ENCODE measurements around the gene ASB8. TPM values are rescaled to one million over a fixed set of nuclear protein-coding genes. Genes with fewer than 3 reads are reported as not detected.
A peak's percentile ranks its signal among the peaks of the same experiment; 100 is the strongest.

ASB8 gene
- total and polyA plus RNA-seq, 12 donors, result 24.9 to 103 (median 83.7) TPM

DNA sequence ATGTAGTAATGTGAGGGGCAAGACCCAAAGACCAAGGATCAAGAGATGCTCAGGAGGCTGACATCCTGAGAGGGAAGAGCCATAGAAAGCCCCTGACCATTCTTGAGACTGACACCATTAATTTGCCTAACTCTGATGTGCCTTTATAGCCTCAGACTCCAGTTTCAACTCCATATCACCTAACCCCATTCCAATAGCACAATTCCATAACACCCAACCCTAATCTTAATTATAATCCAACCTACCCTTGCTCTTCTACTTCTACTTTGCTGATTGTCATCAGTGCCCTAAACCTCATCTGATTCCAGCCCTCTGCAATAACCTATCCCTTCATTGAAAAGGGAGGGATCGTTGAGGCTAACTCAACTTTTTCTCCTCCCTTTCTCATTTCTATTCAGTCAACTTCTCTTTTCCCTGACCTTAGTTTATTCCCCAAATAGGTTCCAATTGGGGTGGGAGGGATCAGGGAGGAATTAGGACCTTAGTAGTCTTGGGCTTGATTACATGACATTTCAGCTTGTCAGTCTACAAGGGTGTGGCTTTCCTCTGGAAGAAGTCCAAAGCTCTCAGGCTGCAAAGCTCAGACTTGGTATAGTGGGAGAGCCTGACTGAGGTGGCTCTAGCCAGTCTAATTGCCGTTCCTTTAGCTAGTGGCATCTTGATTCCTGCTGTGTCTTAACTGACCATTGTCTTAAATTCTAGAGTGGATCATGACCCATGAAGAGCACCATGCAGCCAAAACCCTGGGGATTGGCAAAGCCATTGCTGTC, 35.1 kb downstream of the ASB8 start:
- no peaks in the 10 kb centered on the region for H3K9me3 ChIP-seq
- intact Hi-C loops (cut with DNase I), result loop anchor here in 2 of 10 donors (5.0 kb wide), 1 partner anchor 35 kb away; the partner anchor contains the start of gene ASB8 (in 2 of the 2)
- ATAC-seq (peak in 4 of 8 donors; percentile 34 to 48 (median 41)), DNase-seq (peak in 1 of 2 donors; percentile 34)
- peaks cover 0 to 58% (median 18%) of the 10 kb centered on the region in 9 donors for H3K4me1 ChIP-seq
- no peaks in the 10 kb centered on the region for H3K27me3 ChIP-seq
- H3K27ac ChIP-seq, result peak overlapping the region in 9 of 10 donors; percentile 4 to 86 (median 79)
- TF ChIP-seq, protein P1, sequence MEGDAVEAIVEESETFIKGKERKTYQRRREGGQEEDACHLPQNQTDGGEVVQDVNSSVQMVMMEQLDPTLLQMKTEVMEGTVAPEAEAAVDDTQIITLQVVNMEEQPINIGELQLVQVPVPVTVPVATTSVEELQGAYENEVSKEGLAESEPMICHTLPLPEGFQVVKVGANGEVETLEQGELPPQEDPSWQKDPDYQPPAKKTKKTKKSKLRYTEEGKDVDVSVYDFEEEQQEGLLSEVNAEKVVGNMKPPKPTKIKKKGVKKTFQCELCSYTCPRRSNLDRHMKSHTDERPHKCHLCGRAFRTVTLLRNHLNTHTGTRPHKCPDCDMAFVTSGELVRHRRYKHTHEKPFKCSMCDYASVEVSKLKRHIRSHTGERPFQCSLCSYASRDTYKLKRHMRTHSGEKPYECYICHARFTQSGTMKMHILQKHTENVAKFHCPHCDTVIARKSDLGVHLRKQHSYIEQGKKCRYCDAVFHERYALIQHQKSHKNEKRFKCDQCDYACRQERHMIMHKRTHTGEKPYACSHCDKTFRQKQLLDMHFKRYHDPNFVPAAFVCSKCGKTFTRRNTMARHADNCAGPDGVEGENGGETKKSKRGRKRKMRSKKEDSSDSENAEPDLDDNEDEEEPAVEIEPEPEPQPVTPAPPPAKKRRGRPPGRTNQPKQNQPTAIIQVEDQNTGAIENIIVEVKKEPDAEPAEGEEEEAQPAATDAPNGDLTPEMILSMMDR (IDR thresholded peaks at IDR 0.05), result no peak
- 46 to 65% methylated on average over 2 of the region's 2 CpGs for WGBS, 2 donors
- H3K36me3 ChIP-seq, result peaks cover 0 to 49% (median 9%) of the 10 kb centered on the region in 9 donors
- peak overlapping the region in 9 of 10 donors; percentile 3 to 77 (median 43) for H3K4me3 ChIP-seq

DNA sequence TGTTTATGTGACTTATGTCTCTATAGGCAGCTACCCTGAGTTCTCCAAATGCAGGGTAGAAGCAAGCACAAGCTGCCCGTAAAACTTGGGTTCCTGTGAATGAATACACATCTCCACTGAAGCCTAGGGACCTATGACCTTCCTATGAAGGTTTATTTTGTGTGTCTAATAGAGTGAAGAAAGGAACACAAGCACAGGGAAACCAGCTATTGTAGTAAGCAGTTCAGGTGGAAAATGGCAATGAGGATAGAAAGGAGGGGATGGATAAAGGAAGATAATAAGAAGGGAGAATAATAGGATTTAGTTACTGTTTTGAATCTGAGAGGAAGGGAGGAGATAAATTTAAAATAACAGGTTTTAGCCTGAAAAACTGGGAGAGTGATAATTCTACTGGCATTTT, 35.8 kb downstream of the ASB8 start:
- peak overlapping the region in 7 of 10 donors; percentile 15 to 83 (median 72) for H3K4me3 ChIP-seq
- H3K27ac ChIP-seq, result peak overlapping the region in 6 of 10 donors; percentile 79 to 88 (median 85)
- peaks cover 0 to 51% (median 13%) of the 10 kb centered on the region in 9 donors for H3K4me1 ChIP-seq
- H3K9me3 ChIP-seq, result no peaks in the 10 kb centered on the region
- DNase-seq (no peak), ATAC-seq (no peak)
- TF ChIP-seq, protein P1 (IDR thresholded peaks at IDR 0.05), result no peak
- no peaks in the 10 kb centered on the region for H3K27me3 ChIP-seq
- intact Hi-C loops (cut with DNase I), result loop anchor here in 2 of 10 donors (5.0 kb wide), 1 partner anchor 36 kb away; the partner anchor contains the start of gene ASB8 (in 2 of the 2)
- 59 to 69% methylated on average over 1 of the region's 1 CpG for WGBS, 2 donors
- H3K36me3 ChIP-seq, result peaks cover 0 to 42% (median 9%) of the 10 kb centered on the region in 9 donors

DNA sequence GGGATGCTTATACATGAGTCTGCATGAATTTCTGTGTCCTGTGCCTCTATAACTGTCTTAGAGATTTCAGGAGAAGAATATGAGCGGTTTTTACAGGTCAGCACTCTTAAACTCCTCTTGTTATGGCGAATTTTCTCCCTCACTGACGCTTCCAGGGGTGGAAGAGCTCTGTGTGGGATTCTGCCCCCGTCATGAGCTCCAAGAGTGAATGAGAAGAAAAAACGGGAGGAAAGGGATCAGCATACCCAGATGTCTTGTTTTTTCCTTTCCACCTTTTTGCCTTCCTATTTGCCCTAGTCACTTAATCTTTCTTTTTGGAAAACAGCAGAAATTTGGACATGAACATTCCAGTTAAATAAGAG, 37.5 kb downstream of the ASB8 start:
- H3K9me3 ChIP-seq, result no peaks in the 10 kb centered on the region
- no peaks in the 10 kb centered on the region for H3K27me3 ChIP-seq
- H3K36me3 ChIP-seq, result peaks cover 0 to 26% (median 6%) of the 10 kb centered on the region in 9 donors
- WGBS, 2 donors, result 7 to 9% methylated on average over 5 of the region's 5 CpGs
- H3K27ac ChIP-seq, result peak overlapping the region; percentile 28 to 90 (median 84)
- TF ChIP-seq, protein P1 (IDR thresholded peaks at IDR 0.05), result no peak
- ATAC-seq (peak in 2 of 8 donors; percentile 1 to 12), DNase-seq (no peak)
- intact Hi-C loops (cut with DNase I), result loop anchor here in 4 of 10 donors (1.0 to 5.0 kb wide), 3 partner anchors 32 to 37 kb away; partner anchors contain the start of gene ASB8 (in 3 of the 4)
- peak overlapping the region; percentile 53 to 83 (median 70) for H3K4me3 ChIP-seq
- peaks cover 0 to 40% (median 11%) of the 10 kb centered on the region in 9 donors for H3K4me1 ChIP-seq

DNA sequence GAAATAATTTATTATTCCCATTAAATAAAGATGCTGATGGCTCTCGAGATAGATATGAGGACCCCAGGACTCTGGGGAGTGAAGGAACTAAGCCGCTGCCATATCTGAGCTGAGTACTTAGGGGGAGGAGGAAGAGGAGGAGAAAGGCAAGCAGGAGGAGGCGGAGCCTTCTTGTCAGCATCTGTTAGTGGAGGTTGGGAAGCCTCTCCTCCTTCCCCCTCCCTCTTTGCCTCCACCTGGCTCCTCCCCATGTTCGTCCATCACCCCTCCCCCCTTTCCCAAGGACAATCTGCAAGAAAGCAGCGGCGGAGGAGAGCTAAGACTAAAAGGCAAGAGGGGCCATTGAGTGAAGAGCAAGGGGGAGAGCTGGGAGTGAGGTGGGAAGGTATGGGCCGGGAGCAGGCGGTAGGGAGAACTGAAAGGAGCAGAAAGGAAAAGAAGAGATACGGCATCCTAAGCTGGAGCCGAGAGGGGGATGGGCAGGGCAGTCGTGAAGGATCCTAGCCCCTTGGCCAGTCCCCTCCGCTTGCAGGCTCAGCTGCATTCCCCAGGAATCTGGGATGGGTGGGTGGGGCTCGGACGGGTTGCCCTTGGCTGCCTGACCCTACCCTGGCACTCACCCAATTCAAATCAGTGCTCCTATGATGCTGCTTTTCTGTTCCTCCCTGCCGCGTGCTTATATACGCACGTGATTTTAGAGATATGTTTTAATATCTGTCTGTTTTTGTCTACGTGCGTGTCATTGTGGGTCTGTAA, 38.1 kb downstream of the ASB8 start, which contains the start of gene PFKM:
TSS of gene PFKM (plus strand) at position 287 of the 756 bp plus-strand sequence. CDS start 3,411 bp downstream, outside the sequence.
- TF ChIP-seq, protein P1 (IDR thresholded peaks at IDR 0.05), result no peak
- Histone ChIP-seq H3K9me3 (no peaks in the 10 kb centered on the region), H3K36me3 (peaks cover 0 to 20% (median 6%) of the 10 kb centered on the region in 9 donors), H3K27ac (peak within 1 kb of the TSS; percentile 28 to 90 (median 84)), H3K4me3 (peak within 1 kb of the TSS; percentile 53 to 83 (median 70)), H3K4me1 (peaks cover 0 to 37% (median 9%) of the 10 kb centered on the region in 9 donors), H3K27me3 (no peaks in the 10 kb centered on the region)
- ATAC-seq (peak; percentile 95 to 98 (median 96)), DNase-seq (peak; percentile 67 to 91)
- intact Hi-C loops (cut with DNase I), result loop anchor here in 2 of 10 donors (1.0 to 5.0 kb wide), 2 partner anchors 33 to 38 kb away; partner anchors contain the start of gene ASB8 (in 1 of the 2)
- 1 to 2% methylated on average over 20 of the region's 20 CpGs for WGBS, 2 donors

All from heart right ventricle (tissue), 16 donors.